ENCODE results near the gene RASGRF1.
"Not testable (repeated sequence)": the region's sequence is repeated elsewhere in the genome, so short reads cannot be mapped to it uniquely, and the experiment has no call there.

Gene RASGRF1

GRCh38 chr15:79041601-79042168 lies 48.9 kb downstream of the RASGRF1 start:
- DNase-seq (ENCODE audit: low spot score), result no peak

GRCh38 chr15:79037848-79038247 lies 52.7 kb downstream of the RASGRF1 start:
- DNase-seq (ENCODE audit: low spot score), result no peak

GRCh38 chr15:79036323-79036722 lies 54.3 kb downstream of the RASGRF1 start:
- no peak for DNase-seq (ENCODE audit: low spot score)

- DNase-seq (ENCODE audit: low spot score), result no peak
Measured at GRCh38 chr15:79035814-79036213, 54.8 kb downstream of the RASGRF1 start.

GRCh38 chr15:79035111-79035601 lies 55.4 kb downstream of the RASGRF1 start:
- DNase-seq (ENCODE audit: low spot score), result no peak

GRCh38 chr15:79034284-79034683 lies 56.3 kb downstream of the RASGRF1 start:
- no peak for DNase-seq (ENCODE audit: low spot score)

GRCh38 chr15:79032656-79033055 lies 57.9 kb downstream of the RASGRF1 start:
- DNase-seq (ENCODE audit: low spot score), result no peak

- no peak for DNase-seq (ENCODE audit: low spot score)
Measured at GRCh38 chr15:79031821-79032220, 58.8 kb downstream of the RASGRF1 start.

- no peak for DNase-seq (ENCODE audit: low spot score)
Measured at GRCh38 chr15:79031201-79031600, 59.4 kb downstream of the RASGRF1 start.

GRCh38 chr15:79030470-79030869 lies 60.1 kb downstream of the RASGRF1 start:
- DNase-seq (ENCODE audit: low spot score), result no peak

- DNase-seq (ENCODE audit: low spot score), result peak; percentile 51
Measured at GRCh38 chr15:79028411-79028964, 62.1 kb downstream of the RASGRF1 start.

- no peak for DNase-seq (ENCODE audit: low spot score)
Measured at GRCh38 chr15:79027532-79028410, 62.8 kb downstream of the RASGRF1 start.

GRCh38 chr15:79025802-79026201 lies 64.8 kb downstream of the RASGRF1 start:
- DNase-seq (ENCODE audit: low spot score), result no peak

GRCh38 chr15:79025201-79025600 lies 65.4 kb downstream of the RASGRF1 start:
- DNase-seq (ENCODE audit: low spot score), result no peak

GRCh38 chr15:79024493-79024892 lies 66.1 kb downstream of the RASGRF1 start:
- not testable (repeated sequence) for DNase-seq (ENCODE audit: low spot score)

- no peak for DNase-seq (ENCODE audit: low spot score)
Measured at GRCh38 chr15:79023918-79024317, 66.7 kb downstream of the RASGRF1 start.

GRCh38 chr15:79023546-79023890 lies 67.1 kb downstream of the RASGRF1 start:
- DNase-seq (ENCODE audit: low spot score), result no peak

- no peak for DNase-seq (ENCODE audit: low spot score)
Measured at GRCh38 chr15:79018960-79019359, 71.6 kb downstream of the RASGRF1 start.

GRCh38 chr15:79017953-79018352 lies 72.6 kb downstream of the RASGRF1 start:
- peak; percentile 27 for DNase-seq (ENCODE audit: low spot score)

- DNase-seq (ENCODE audit: low spot score), result no peak
Measured at GRCh38 chr15:79016527-79017170, 73.9 kb downstream of the RASGRF1 start.

- no peak for DNase-seq (ENCODE audit: low spot score)
Measured at GRCh38 chr15:79015416-79015815, 75.2 kb downstream of the RASGRF1 start.

- DNase-seq (ENCODE audit: low spot score), result no peak
Measured at GRCh38 chr15:79010278-79010677, 80.3 kb downstream of the RASGRF1 start.

- no peak for DNase-seq (ENCODE audit: low spot score)
Measured at GRCh38 chr15:79009379-79009778, 81.2 kb downstream of the RASGRF1 start.
